Nephron (organoid): Measurements from ENCODE around the gene PTPN22.

Experiments
- H3K27ac Mint-ChIP-seq, 3 experiments: 2 replicates each; pipeline ENCODE4 v1.8.0; 2020; ENCODE audit warnings: mixed read lengths in 3 of 3, mild to moderate bottlenecking in 2 of 3, moderate library complexity in 1 of 3
- H3K27me3 Mint-ChIP-seq: 2 replicates; pipeline ENCODE4 v1.8.0; 2021; ENCODE audit warnings: low read depth, mild to moderate bottlenecking, moderate library complexity, mixed read lengths
- H3K36me3 Mint-ChIP-seq: 2 replicates; pipeline ENCODE4 v1.8.0; 2020; ENCODE audit warnings: low read depth, mixed read lengths
- H3K4me1 Mint-ChIP-seq: 2 replicates; pipeline ENCODE4 v1.8.0; 2020; ENCODE audit warnings: mixed read lengths
- H3K4me3 Mint-ChIP-seq, 3 experiments: 2 replicates each; pipeline ENCODE4 v1.8.0; 2020; ENCODE audit warnings: mild to moderate bottlenecking in 3 of 3, mixed read lengths in 3 of 3, moderate library complexity in 2 of 3
- H3K9me3 Mint-ChIP-seq: 2 replicates; pipeline ENCODE4 v1.8.0; 2020; ENCODE audit warnings: mixed read lengths
- CTCF ChIP-seq, 3 experiments: fragments of 200-600 bp; sonication (generic); IDR thresholded peaks; one replicate each; pipeline ENCODE4 v1.5.0; 2021; ENCODE audit warnings: antibody characterized with exemption in 3 of 3; ENCODE audit not compliant: unreplicated experiment in 3 of 3

PTPN22 gene

DNA sequence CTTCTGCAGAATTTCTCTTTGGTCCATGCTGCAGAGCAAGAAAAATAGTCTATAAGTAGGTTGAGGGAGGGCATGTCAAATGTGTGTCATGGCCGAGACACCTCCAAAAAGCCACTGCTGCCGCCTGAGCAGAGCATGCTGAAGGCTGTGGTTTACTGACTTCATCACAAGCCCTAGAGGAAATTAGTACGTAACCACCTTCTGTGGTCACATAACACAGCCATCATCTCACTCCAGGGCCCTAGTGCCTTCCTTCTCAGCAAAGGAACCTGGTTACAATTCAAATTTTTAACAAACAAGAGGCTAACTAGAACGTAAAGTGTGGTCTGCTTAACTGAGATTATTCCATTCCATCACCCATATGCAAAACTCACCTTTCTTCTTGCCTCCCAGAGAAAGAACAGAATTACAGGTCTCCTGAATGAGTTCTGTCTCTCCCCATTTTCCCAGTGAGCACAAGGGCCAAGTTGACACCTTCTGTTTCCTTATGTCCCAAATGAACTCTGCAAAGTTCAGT is at the start of gene PTPN22:
TSS of gene PTPN22 (minus strand) at position 116 of the 517 bp plus-strand sequence.
- H3K4me3 Mint-ChIP-seq = no peak within 1 kb of the TSS
- no peaks in the 10 kb centered on the region for H3K4me1 Mint-ChIP-seq
- no peak for TF ChIP-seq CTCF (IDR thresholded peaks at IDR 0.05; ENCODE audit: unreplicated experiment in 3 of 3)
- no peak within 1 kb of the TSS for H3K27ac Mint-ChIP-seq
- H3K9me3 Mint-ChIP-seq = no peaks in the 10 kb centered on the region
- H3K27me3 Mint-ChIP-seq = peaks cover 4% of the 10 kb centered on the region
- no peaks in the 10 kb centered on the region for H3K36me3 Mint-ChIP-seq

DNA sequence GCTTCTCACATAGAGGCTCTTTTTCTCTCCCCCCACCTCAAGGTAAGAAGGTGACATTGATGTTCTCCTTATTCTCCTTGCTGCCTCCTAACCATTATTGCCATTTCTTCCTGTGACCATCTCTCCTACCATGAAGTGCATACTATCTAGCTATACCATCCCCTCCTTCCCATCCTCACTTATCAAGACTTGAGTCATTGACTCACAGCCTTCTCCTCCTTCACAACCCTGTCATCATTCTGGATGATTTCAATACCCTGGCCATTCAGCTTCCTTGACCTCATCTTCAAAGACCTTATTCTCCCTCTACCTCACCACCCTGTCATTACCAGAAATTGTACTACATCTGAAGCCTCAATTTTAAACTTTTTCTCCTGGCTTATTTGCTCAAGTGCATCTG is 46.7 kb upstream of the PTPN22 start:
- Mint-ChIP-seq H3K4me1 (peaks cover 6% of the 10 kb centered on the region), H3K27ac (no peak overlapping the region), H3K9me3 (no peaks in the 10 kb centered on the region), H3K27me3 (peaks cover 3% of the 10 kb centered on the region), H3K36me3 (no peaks in the 10 kb centered on the region), H3K4me3 (no peak overlapping the region)
- TF ChIP-seq CTCF (IDR thresholded peaks at IDR 0.05; ENCODE audit: unreplicated experiment in 3 of 3) = no peak

DNA sequence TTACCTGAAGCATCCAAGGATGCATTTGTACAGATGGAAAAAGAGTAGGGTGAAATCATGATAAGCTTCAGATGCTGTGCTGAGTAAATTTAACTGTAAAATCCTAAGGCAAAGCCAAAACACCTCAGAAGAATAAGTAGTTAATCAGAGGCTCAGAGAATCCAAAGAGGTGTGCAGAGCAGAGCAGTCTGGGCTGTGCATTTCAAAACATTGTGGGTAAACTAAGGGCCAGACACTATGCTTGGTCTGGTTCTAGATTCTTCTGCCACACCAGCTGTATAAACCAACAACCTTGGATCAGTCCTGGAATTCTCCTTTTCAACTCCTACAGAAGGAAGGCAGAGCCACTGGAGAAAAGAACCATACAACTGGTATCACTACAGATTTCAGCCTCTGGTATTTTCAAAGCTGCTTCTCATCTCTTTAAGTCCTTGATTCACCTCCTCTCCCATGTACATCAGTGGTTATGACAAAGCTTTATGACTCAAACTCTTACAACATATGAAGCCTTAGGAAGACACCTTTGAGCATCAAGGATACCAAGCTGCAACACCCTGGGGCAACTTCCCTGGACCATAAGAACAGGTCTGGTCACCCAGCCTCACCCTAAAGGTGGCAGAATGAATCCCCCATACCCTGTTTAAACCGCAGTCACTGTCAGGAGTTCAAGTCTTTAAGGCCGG is 46.0 kb upstream of the PTPN22 start:
- Mint-ChIP-seq H3K27me3 (peaks cover 3% of the 10 kb centered on the region), H3K9me3 (no peaks in the 10 kb centered on the region), H3K4me1 (peaks cover 13% of the 10 kb centered on the region)

GRCh38 chr1:113916974-113917373 is 45.5 kb upstream of the PTPN22 start:
- Mint-ChIP-seq H3K4me1 (peaks cover 16% of the 10 kb centered on the region), H3K9me3 (no peaks in the 10 kb centered on the region), H3K27ac (no peak overlapping the region), H3K27me3 (peaks cover 3% of the 10 kb centered on the region), H3K4me3 (no peak overlapping the region), H3K36me3 (no peaks in the 10 kb centered on the region)
- no peak for TF ChIP-seq CTCF (IDR thresholded peaks at IDR 0.05; ENCODE audit: unreplicated experiment in 3 of 3)

More for the DNA sequence above, 46.0 kb upstream of the PTPN22 start:
- Mint-ChIP-seq H3K36me3 (no peaks in the 10 kb centered on the region), H3K4me3 (no peak overlapping the region), H3K27ac (no peak overlapping the region)
- TF ChIP-seq CTCF (IDR thresholded peaks at IDR 0.05; ENCODE audit: unreplicated experiment in 3 of 3) = no peak

GRCh38 chr1:113913887-113914664 is 42.6 kb upstream of the PTPN22 start:
- no peak for TF ChIP-seq CTCF (IDR thresholded peaks at IDR 0.05; ENCODE audit: unreplicated experiment in 3 of 3)
- H3K4me1 Mint-ChIP-seq = peaks cover 16% of the 10 kb centered on the region
- H3K4me3 Mint-ChIP-seq = no peak overlapping the region
- no peak overlapping the region for H3K27ac Mint-ChIP-seq
- H3K27me3 Mint-ChIP-seq = no peaks in the 10 kb centered on the region
- H3K9me3 Mint-ChIP-seq = no peaks in the 10 kb centered on the region
- peaks cover 5% of the 10 kb centered on the region for H3K36me3 Mint-ChIP-seq
